Breast epithelium (tissue), 4 donors: Measurements from ENCODE around the gene SLCO4A1. TPM values are rescaled to one million over a fixed set of nuclear protein-coding genes. Genes with fewer than 3 reads are reported as not detected.

Source experiments
- DNase-seq, 2 donors: peaks; one replicate each; pipeline ENCODE4 v3.0.0-alpha.2; 2019; ENCODE audit warnings: low spot score in 2 of 2
- H3K27ac ChIP-seq, 2 donors: fragments of 200-600 bp; sonication (generic) in 1 of 2; one replicate each; pipeline ENCODE4 v1.5.1; 2016 to 2019; ENCODE audit warnings: mild to moderate bottlenecking in 1 of 2
- H3K27me3 ChIP-seq, 2 donors: fragments of 200-600 bp; sonication (generic) in 1 of 2; one replicate each; pipeline versions ENCODE4 v1.5.1 to v1.6.0; 2017 to 2019; ENCODE audit warnings: control low read depth in 1 of 2, mild to moderate bottlenecking in 1 of 2
- H3K36me3 ChIP-seq: fragments of 200-600 bp; one replicate; pipeline ENCODE4 v1.5.1; 2019
- H3K4me1 ChIP-seq, 2 donors: fragments of 200-600 bp; sonication (generic); one replicate each; pipeline ENCODE4 v1.5.1; 2016 to 2019; ENCODE audit warnings: control low read depth in 1 of 2
- H3K4me3 ChIP-seq, 3 donors: fragments of 200-600 bp; sonication (generic); 1 replicate in 2 of 3; 2 replicates in 1 of 3; pipeline ENCODE4 v1.5.1; 2016 to 2019; ENCODE audit warnings: mild to moderate bottlenecking in 3 of 3, moderate library complexity in 2 of 3
- H3K9me3 ChIP-seq, 2 donors: fragments of 200-600 bp; sonication (generic) in 1 of 2; one replicate each; pipeline ENCODE4 v1.5.1; 2016 to 2019; ENCODE audit warnings: control low read depth in 1 of 2
- CTCF ChIP-seq, 3 donors: fragments of 450-650 bp; IDR thresholded peaks; one replicate each; pipeline ENCODE4 v1.5.1; 2016 to 2017; ENCODE audit warnings: antibody characterized with exemption in 3 of 3, mild to moderate bottlenecking in 3 of 3, moderate library complexity in 3 of 3
- POLR2A ChIP-seq: fragments of 450-650 bp; IDR thresholded peaks from one replicate; pipeline ENCODE4 v1.6.1; 2016; ENCODE audit warnings: antibody characterized with exemption, mild to moderate bottlenecking, moderate library complexity
- POLR2AphosphoS5 ChIP-seq, 3 donors: sonication (generic); formaldehyde crosslinking; IDR thresholded peaks; one replicate each; pipeline ENCODE4 v1.6.1; 2017; ENCODE audit warnings: antibody characterized with exemption in 3 of 3
- intact Hi-C: fragments of 100-400 bp; cut with DNase I; formaldehyde crosslinking; loops from one replicate; pipeline ENCODE4 v1.15.1; 2023; ENCODE audit warnings: low total_unique reads
- total RNA-seq, 3 donors: library from RNA; depleted of rRNA; stranded (reverse); fragments of >200 nt; gene quantifications; one replicate each; pipeline ENCODE4 v1.1.0, GENCODE V29; 2016

The SLCO4A1 gene
- total RNA-seq, 3 donors from 2014 or later: 8.8 to 26.5 (median 15.4) TPM

GRCh38 chr20:62692801-62693523 is 50.7 kb downstream of the SLCO4A1 start:
- no peak for TF ChIP-seq POLR2AphosphoS5 (IDR thresholded peaks at IDR 0.05)
- no peak for TF ChIP-seq POLR2A
- TF ChIP-seq CTCF (IDR thresholded peaks at IDR 0.05): no peak
- no peak overlapping the region for H3K27ac ChIP-seq
- intact Hi-C loops: loop anchor here (10.0 kb wide), 1 partner anchor 92 kb away; no protein-coding TSS in a partner anchor
- no peaks in the 10 kb centered on the region for H3K4me1 ChIP-seq
- peaks cover 0 to 24% of the 10 kb centered on the region in 2 donors for H3K27me3 ChIP-seq
- no peaks in the 10 kb centered on the region for H3K36me3 ChIP-seq
- no peak overlapping the region for H3K4me3 ChIP-seq
- no peaks in the 10 kb centered on the region for H3K9me3 ChIP-seq
- no peak for DNase-seq

DNA sequence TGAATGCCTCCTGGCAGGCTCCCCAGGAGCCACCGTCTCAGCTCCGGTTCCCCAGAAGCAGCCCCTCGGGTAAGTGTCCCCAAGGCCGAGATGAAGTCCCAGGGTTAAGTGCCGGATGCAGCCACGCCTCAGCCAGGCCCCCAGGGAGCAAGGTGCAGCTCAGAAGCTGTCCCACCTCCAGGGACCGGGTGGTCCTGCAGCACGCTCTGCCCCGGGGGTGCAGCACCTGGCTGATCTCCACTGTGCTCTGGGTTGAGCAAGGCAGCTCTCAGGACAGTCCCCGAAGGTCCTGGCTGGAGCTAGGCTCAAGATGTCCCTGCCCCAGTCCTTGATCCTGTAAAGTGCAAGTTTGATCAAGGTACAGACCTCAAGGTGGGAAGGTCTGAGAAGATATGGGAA is 51.2 kb downstream of the SLCO4A1 start:
- intact Hi-C loops: loop anchor here (10.0 kb wide), 1 partner anchor 91 kb away; no protein-coding TSS in a partner anchor
- peaks cover 0 to 27% of the 10 kb centered on the region in 2 donors for H3K27me3 ChIP-seq
- TF ChIP-seq CTCF (IDR thresholded peaks at IDR 0.05) (no peak), POLR2AphosphoS5 (IDR thresholded peaks at IDR 0.05) (no peak), POLR2A (no peak)
- no peak for DNase-seq
- no peaks in the 10 kb centered on the region for H3K9me3 ChIP-seq
- no peak overlapping the region for H3K4me3 ChIP-seq
- H3K36me3 ChIP-seq: no peaks in the 10 kb centered on the region
- H3K27ac ChIP-seq: no peak overlapping the region
- no peaks in the 10 kb centered on the region for H3K4me1 ChIP-seq

DNA sequence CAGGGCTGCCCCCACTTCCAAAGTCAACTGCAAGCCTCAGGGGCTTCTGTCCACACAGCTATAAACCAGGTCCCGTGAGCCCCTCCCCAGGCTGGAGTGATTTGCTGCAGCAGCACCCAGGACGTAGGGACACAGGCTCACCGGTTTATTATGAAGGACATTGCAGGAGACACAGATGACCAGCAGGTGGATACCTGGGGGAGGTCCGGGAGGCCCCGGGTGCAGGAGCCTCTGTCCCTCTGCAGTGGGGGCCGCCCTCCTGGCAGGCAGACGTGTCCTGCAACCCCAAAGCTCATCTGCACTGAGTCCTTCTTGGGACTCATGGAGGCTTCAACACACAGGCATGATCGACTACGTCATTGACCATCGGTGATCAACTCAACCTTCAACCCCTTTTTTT is 51.8 kb downstream of the SLCO4A1 start:
- Histone ChIP-seq H3K4me1 (no peaks in the 10 kb centered on the region), H3K9me3 (no peaks in the 10 kb centered on the region), H3K27ac (no peak overlapping the region), H3K36me3 (no peaks in the 10 kb centered on the region), H3K4me3 (no peak overlapping the region), H3K27me3 (peaks cover 0 to 29% of the 10 kb centered on the region in 2 donors)
- no peak for DNase-seq
- intact Hi-C loops: loop anchor here (10.0 kb wide), 1 partner anchor 91 kb away; no protein-coding TSS in a partner anchor
- TF ChIP-seq POLR2AphosphoS5 (IDR thresholded peaks at IDR 0.05) (no peak), CTCF (IDR thresholded peaks at IDR 0.05) (no peak), POLR2A (no peak)

GRCh38 chr20:62694868-62695267 is 52.6 kb downstream of the SLCO4A1 start:
- no peak for TF ChIP-seq POLR2A
- TF ChIP-seq CTCF (IDR thresholded peaks at IDR 0.05): no peak
- no peak for TF ChIP-seq POLR2AphosphoS5 (IDR thresholded peaks at IDR 0.05)
- Histone ChIP-seq H3K4me1 (no peaks in the 10 kb centered on the region), H3K27ac (no peak overlapping the region), H3K9me3 (no peaks in the 10 kb centered on the region), H3K36me3 (no peaks in the 10 kb centered on the region), H3K27me3 (peaks cover 0 to 29% of the 10 kb centered on the region in 2 donors), H3K4me3 (no peak overlapping the region)
- intact Hi-C loops: loop anchor here (10.0 kb wide), 1 partner anchor 90 kb away; no protein-coding TSS in a partner anchor
- DNase-seq: no peak
